Tibial artery (tissue), 4 donors: Measurements from ENCODE around the gene SLC6A5.
A peak's percentile ranks its signal among the peaks of the same experiment; 100 is the strongest.

Experiments
- DNase-seq, 2 donors: peaks; one replicate each; pipeline ENCODE4 v3.0.0-alpha.2; 2019
- H3K27ac ChIP-seq, 2 donors: fragments of 200-600 bp; sonication (generic) in 1 of 2; 1 replicate in 1 of 2; 2 replicates in 1 of 2; pipeline ENCODE4 v1.5.1; 2018 to 2019; ENCODE audit warnings: mild to moderate bottlenecking in 1 of 2
- H3K27me3 ChIP-seq, 2 donors: fragments of 200-600 bp; sonication (generic) in 1 of 2; one replicate each; pipeline versions ENCODE4 v1.5.1 to v1.6.0; 2016 to 2019
- H3K36me3 ChIP-seq, 3 donors: fragments of 200-600 bp; sonication (generic) in 2 of 3; one replicate each; pipeline ENCODE4 v1.5.1; 2016 to 2019; ENCODE audit warnings: mild to moderate bottlenecking in 2 of 3
- H3K4me1 ChIP-seq, 4 donors: fragments of 200-600 bp; sonication (generic) in 2 of 4; 1 replicate in 3 of 4; 2 replicates in 1 of 4; pipeline ENCODE4 v1.5.1; 2016 to 2019
- H3K4me3 ChIP-seq, 2 donors: fragments of 200-600 bp; sonication (generic) in 1 of 2; 1 replicate in 1 of 2; 2 replicates in 1 of 2; pipeline ENCODE4 v1.5.1; 2018 to 2019; ENCODE audit warnings: mild to moderate bottlenecking in 2 of 2
- H3K9me3 ChIP-seq, 3 donors: fragments of 200-600 bp; sonication (generic) in 1 of 3; one replicate each; pipeline ENCODE4 v1.5.1; 2016 to 2019
- CTCF ChIP-seq, 2 experiments: fragments of 200-600 bp in 1 of 2; fragments of 450-650 bp in 1 of 2; IDR thresholded peaks; one replicate each; pipeline ENCODE4 v1.5.1; 2017 to 2019; ENCODE audit warnings: antibody characterized with exemption in 2 of 2, mild to moderate bottlenecking in 1 of 2, moderate library complexity in 1 of 2
- intact Hi-C: fragments of 100-400 bp; cut with DNase I; formaldehyde crosslinking; loops from one replicate; pipeline ENCODE4 v1.15.0; 2023; ENCODE audit warnings: low total_unique reads

SLC6A5 gene

GRCh38 chr11:20638074-20638473 lies 38.7 kb downstream of the SLC6A5 start:
- TF ChIP-seq CTCF (IDR thresholded peaks at IDR 0.05) = no peak
- H3K9me3 ChIP-seq = no peaks in the 10 kb centered on the region
- H3K27me3 ChIP-seq = peaks cover 0 to 7% of the 10 kb centered on the region in 2 donors
- no peak overlapping the region for H3K27ac ChIP-seq
- H3K4me1 ChIP-seq = no peaks in the 10 kb centered on the region
- no peaks in the 10 kb centered on the region for H3K36me3 ChIP-seq
- no peak overlapping the region for H3K4me3 ChIP-seq
- DNase-seq = no peak
- intact Hi-C loops = no loop called here

- Histone ChIP-seq H3K4me1 (no peaks in the 10 kb centered on the region), H3K36me3 (no peaks in the 10 kb centered on the region), H3K4me3 (no peak overlapping the region), H3K27me3 (peaks cover 0 to 7% of the 10 kb centered on the region in 2 donors), H3K9me3 (no peaks in the 10 kb centered on the region), H3K27ac (no peak overlapping the region)
- no peak for DNase-seq
- intact Hi-C loops = loop anchor here (10.0 kb wide), 1 partner anchor 1665 kb away; no protein-coding TSS in a partner anchor
- no peak for TF ChIP-seq CTCF (IDR thresholded peaks at IDR 0.05)
These were observed 40.3 kb downstream of the SLC6A5 start for GRCh38 chr11:20639688-20640087.

GRCh38 chr11:20640401-20640800 lies 41.0 kb downstream of the SLC6A5 start:
- no peaks in the 10 kb centered on the region for H3K36me3 ChIP-seq
- H3K27me3 ChIP-seq = peaks cover 0 to 7% of the 10 kb centered on the region in 2 donors
- no peak overlapping the region for H3K27ac ChIP-seq
- TF ChIP-seq CTCF (IDR thresholded peaks at IDR 0.05) = no peak
- H3K4me3 ChIP-seq = no peak overlapping the region
- H3K9me3 ChIP-seq = no peaks in the 10 kb centered on the region
- intact Hi-C loops = loop anchor here (10.0 kb wide), 1 partner anchor 1664 kb away; no protein-coding TSS in a partner anchor
- no peaks in the 10 kb centered on the region for H3K4me1 ChIP-seq
- no peak for DNase-seq

- Histone ChIP-seq H3K4me1 (no peaks in the 10 kb centered on the region), H3K27ac (no peak overlapping the region), H3K27me3 (peaks cover 0 to 7% of the 10 kb centered on the region in 2 donors), H3K4me3 (no peak overlapping the region), H3K9me3 (no peaks in the 10 kb centered on the region), H3K36me3 (no peaks in the 10 kb centered on the region)
- intact Hi-C loops = loop anchor here (10.0 kb wide), 1 partner anchor 1660 kb away; no protein-coding TSS in a partner anchor
- TF ChIP-seq CTCF (IDR thresholded peaks at IDR 0.05) = no peak
- no peak for DNase-seq
These were observed 45.0 kb downstream of the SLC6A5 start for GRCh38 chr11:20644360-20644759.

GRCh38 chr11:20647976-20648565 lies 48.7 kb downstream of the SLC6A5 start:
- peak in 1 of 2 donors; percentile 29 for DNase-seq

More at GRCh38 chr11:20647976-20648565, 48.7 kb downstream of the SLC6A5 start:
- H3K36me3 ChIP-seq = no peaks in the 10 kb centered on the region
- H3K4me3 ChIP-seq = no peak overlapping the region
- peaks cover 0 to 24% of the 10 kb centered on the region in 2 donors for H3K27me3 ChIP-seq
- no peaks in the 10 kb centered on the region for H3K4me1 ChIP-seq
- intact Hi-C loops = loop anchor here (10.0 kb wide), 1 partner anchor 1657 kb away; no protein-coding TSS in a partner anchor
- H3K9me3 ChIP-seq = no peaks in the 10 kb centered on the region
- TF ChIP-seq CTCF (IDR thresholded peaks at IDR 0.05) = peak; percentile 78 to 83
- no peak overlapping the region for H3K27ac ChIP-seq
